Melanocyte of skin (primary cell): ENCODE data around the gene TM4SF4. TPM values are rescaled to one million over a fixed set of nuclear protein-coding genes. Genes with fewer than 3 reads are reported as not detected.

Source experiments
- small RNA-seq, 2 donors: library from RNA; depleted of rRNA; stranded (forward); fragments of <200 nt; gene quantifications; one replicate each; pipeline ENCODE3, GENCODE V24; 2012
- total RNA-seq, 2 donors: library from RNA; depleted of rRNA; stranded (reverse); fragments of >200 nt; gene quantifications; 2 replicates each; pipeline ENCODE4 v1.2.3, GENCODE V29; 2012

Gene TM4SF4, protein sequence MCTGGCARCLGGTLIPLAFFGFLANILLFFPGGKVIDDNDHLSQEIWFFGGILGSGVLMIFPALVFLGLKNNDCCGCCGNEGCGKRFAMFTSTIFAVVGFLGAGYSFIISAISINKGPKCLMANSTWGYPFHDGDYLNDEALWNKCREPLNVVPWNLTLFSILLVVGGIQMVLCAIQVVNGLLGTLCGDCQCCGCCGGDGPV
- total RNA-seq = not detected

DNA sequence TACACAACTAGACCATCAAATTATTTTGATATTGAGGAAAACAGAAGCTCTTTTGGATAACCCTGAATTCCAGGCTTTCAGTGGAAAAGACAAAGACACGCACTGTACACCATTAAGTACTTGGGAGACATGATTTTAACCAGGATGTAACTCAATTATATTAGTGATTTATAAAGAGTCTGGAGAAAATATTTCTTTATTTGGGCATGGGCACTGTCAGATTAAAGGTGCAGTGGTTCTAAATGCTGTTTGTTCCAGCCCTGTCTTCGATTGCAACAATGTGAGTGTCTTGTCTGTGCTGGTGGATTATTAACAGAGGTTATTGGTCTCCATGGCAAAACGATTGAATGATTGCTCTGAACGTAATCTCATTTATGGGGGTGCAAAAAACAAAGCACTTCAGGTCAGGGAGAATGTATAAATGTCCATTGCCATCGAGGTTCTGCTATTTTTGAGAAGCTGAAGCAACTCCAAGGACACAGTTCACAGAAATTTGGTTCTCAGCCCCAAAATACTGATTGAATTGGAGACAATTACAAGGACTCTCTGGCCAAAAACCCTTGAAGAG, at the start of gene TM4SF4:
TSS of gene TM4SF4 (plus strand) at position 448 of the 568 bp plus-strand sequence. CDS start 181 bp downstream, outside the sequence.

Small RNA genes lying within 50 kb of the gene (small RNA-seq; reads per million reads assigned to genes)
- gene AC108751.2 (0 reads per million in 2 donors), gene RNU6-1098P (0 reads per million in 2 donors)

Other genes starting within 250 kb of the TM4SF4 start
- 1 to 10 TPM; 1.7 to 5.5 TPM for gene TM4SF18, start 141.1 kb upstream of the TM4SF4 start, total RNA-seq
- 100 to 1,000 TPM; 595 to 605 TPM for gene TM4SF1, start 97.0 kb upstream of the TM4SF4 start, total RNA-seq
- gene WWTR1, start 183.3 kb downstream of the TM4SF4 start, total RNA-seq = 10 to 100 TPM; 48.9 to 66.6 TPM